IPS DF 6.9 (cell line): ENCODE data around the gene AKT1.
"Not testable (repeated sequence)": the region's sequence is repeated elsewhere in the genome, so short reads cannot be mapped to it uniquely, and the experiment has no call there.

Experiments used
- DNase-seq: peaks from one replicate; pipeline ENCODE4 v3.0.0-alpha.2; 2013; ENCODE audit warnings: low read depth, low spot score
- H3K27ac ChIP-seq: one replicate; pipeline ENCODE4 v1.5.1; 2013; ENCODE audit warnings: low read length, control low read depth
- H3K27me3 ChIP-seq: 2 replicates; pipeline ENCODE4 v1.6.1; 2013; ENCODE audit warnings: mild to moderate bottlenecking, low read length; ENCODE audit not compliant: control insufficient read depth, insufficient read depth
- H3K36me3 ChIP-seq: 2 replicates; pipeline ENCODE4 v1.6.1; 2013; ENCODE audit warnings: low read length; ENCODE audit not compliant: control insufficient read depth, insufficient read depth
- H3K4me1 ChIP-seq: 2 replicates; pipeline ENCODE4 v1.6.1; 2013; ENCODE audit warnings: low read length; ENCODE audit not compliant: control insufficient read depth, insufficient read depth
- H3K4me3 ChIP-seq: 2 replicates; pipeline ENCODE4 v1.5.1; 2013; ENCODE audit warnings: mild to moderate bottlenecking, low read length
- H3K9me3 ChIP-seq: 2 replicates; pipeline ENCODE4 v1.6.1; 2013; ENCODE audit warnings: low read length, inconsistent platforms; ENCODE audit not compliant: control insufficient read depth, insufficient read depth
- WGBS: extraction: QIAGEN DNeasy Blood & Tissue Kit; methylation state at CpG from one replicate; pipeline ENCODE4 v1.1.7; 2013; ENCODE audit warnings: mixed read lengths, missing lambda C conversion rate; ENCODE audit not compliant: insufficient read length, insufficient coverage; 5-methylcytosine and 5-hydroxymethylcytosine counted together

AKT1 gene

DNA sequence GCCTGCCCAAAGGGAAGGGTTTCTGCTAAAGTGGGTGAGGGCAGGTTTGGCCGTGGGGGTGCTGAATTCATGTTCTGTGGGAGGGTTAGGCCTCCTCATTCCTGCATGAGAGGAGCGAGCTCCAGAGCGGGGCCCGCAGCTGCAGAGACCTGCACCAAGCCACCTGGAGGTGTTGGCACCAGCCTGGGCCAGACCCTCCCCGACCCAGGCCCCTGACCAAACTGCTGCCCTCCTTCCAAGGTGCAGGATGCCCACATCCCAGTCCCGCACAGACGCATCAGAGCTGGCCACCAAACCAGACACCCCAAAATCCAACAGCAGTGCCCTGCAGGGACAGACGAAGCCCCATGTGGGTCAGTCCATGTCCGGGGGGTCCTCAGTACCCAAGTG is 61.0 kb downstream of the AKT1 start:
- no peaks in the 10 kb centered on the region for H3K9me3 ChIP-seq
- H3K27ac ChIP-seq: no peak overlapping the region
- WGBS: no CpG with 5 or more reads among the region's 9 CpGs
- no peaks in the 10 kb centered on the region; the same call in 1 of the 2 replicates for H3K4me1 ChIP-seq
- H3K36me3 ChIP-seq: no peaks in the 10 kb centered on the region
- DNase-seq: no peak
- no peak overlapping the region for H3K4me3 ChIP-seq
- no peaks in the 10 kb centered on the region for H3K27me3 ChIP-seq

- Histone ChIP-seq H3K4me1 (no peaks in the 10 kb centered on the region; the same call in 1 of the 2 replicates), H3K27ac (no peak overlapping the region), H3K4me3 (no peak overlapping the region), H3K9me3 (no peaks in the 10 kb centered on the region), H3K36me3 (no peaks in the 10 kb centered on the region), H3K27me3 (no peaks in the 10 kb centered on the region)
- no peak for DNase-seq
- WGBS: no CpG with 5 or more reads among the region's 6 CpGs
Measured at GRCh38 chr14:104734051-104734587, 61.4 kb downstream of the AKT1 start.

- Histone ChIP-seq H3K9me3 (no peaks in the 10 kb centered on the region), H3K4me3 (no peak overlapping the region), H3K4me1 (no peaks in the 10 kb centered on the region; the same call in 1 of the 2 replicates), H3K27me3 (no peaks in the 10 kb centered on the region), H3K27ac (no peak overlapping the region), H3K36me3 (no peaks in the 10 kb centered on the region)
- DNase-seq: no peak
- no CpG with 5 or more reads among the region's 23 CpGs for WGBS
Measured at GRCh38 chr14:104732931-104733681, 62.4 kb downstream of the AKT1 start.

DNA sequence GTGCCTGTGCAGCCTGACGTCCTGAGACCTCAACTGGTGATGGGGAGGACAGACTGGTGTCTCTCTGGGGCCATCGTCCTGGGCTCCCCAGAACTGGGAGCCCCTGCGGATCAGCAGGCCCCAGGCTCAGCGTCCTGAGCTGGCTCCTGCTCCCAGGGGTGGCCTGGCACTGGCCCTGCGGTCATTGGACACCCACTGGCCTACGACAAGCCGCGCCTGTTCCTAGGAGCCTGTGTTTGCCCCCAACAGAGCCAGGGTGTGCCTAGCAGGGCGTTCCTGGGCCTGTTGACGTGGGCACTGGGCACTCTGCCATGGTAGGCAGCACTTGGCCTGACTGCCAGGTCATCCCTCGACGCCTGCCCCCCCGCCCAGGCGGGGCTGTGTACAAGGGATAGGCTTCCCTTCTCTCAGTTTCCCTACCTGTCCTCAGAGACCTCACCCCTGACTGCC is 63.2 kb downstream of the AKT1 start:
- no CpG with 5 or more reads among the region's 14 CpGs for WGBS
- no peak overlapping the region for H3K4me3 ChIP-seq
- H3K27me3 ChIP-seq: no peaks in the 10 kb centered on the region
- no peaks in the 10 kb centered on the region for H3K9me3 ChIP-seq
- no peaks in the 10 kb centered on the region for H3K36me3 ChIP-seq
- H3K27ac ChIP-seq: no peak overlapping the region
- no peak for DNase-seq
- no peaks in the 10 kb centered on the region; the same call in 1 of the 2 replicates for H3K4me1 ChIP-seq

GRCh38 chr14:104731320-104732294 is 63.9 kb downstream of the AKT1 start:
- H3K27ac ChIP-seq: no peak overlapping the region
- no peaks in the 10 kb centered on the region; the same call in 1 of the 2 replicates for H3K4me1 ChIP-seq
- no peaks in the 10 kb centered on the region for H3K9me3 ChIP-seq
- no peaks in the 10 kb centered on the region for H3K36me3 ChIP-seq
- no CpG with 5 or more reads among the region's 18 CpGs for WGBS
- DNase-seq: no peak
- no peak overlapping the region for H3K4me3 ChIP-seq
- H3K27me3 ChIP-seq: no peaks in the 10 kb centered on the region

DNA sequence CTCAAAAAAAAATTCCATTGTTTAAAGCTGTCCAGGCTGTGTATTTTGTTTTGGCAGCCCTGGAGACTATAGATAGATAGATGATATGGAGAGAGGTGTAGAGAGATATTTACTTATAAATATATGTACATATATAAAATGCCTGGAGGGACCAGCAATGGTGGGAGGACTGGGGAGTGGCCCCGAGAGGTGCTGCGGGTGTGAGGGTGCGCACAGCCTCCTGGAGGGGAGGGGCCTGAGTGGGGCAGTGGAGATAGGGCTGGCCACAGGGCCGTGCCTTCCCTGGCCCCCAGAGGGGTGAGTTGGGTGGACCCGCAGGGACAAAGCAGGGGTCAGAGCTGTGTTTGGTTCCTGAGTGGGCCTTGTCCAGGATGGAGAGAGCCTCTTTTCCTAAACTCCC is 65.1 kb downstream of the AKT1 start:
- H3K27me3 ChIP-seq: no peaks in the 10 kb centered on the region
- no peaks in the 10 kb centered on the region for H3K9me3 ChIP-seq
- H3K27ac ChIP-seq: no peak overlapping the region
- H3K4me3 ChIP-seq: no peak overlapping the region
- DNase-seq: no peak
- peaks cover 2% of the 10 kb centered on the region; the same call in 1 of the 2 replicates for H3K4me1 ChIP-seq
- no peaks in the 10 kb centered on the region for H3K36me3 ChIP-seq
- no CpG with 5 or more reads among the region's 5 CpGs for WGBS

DNA sequence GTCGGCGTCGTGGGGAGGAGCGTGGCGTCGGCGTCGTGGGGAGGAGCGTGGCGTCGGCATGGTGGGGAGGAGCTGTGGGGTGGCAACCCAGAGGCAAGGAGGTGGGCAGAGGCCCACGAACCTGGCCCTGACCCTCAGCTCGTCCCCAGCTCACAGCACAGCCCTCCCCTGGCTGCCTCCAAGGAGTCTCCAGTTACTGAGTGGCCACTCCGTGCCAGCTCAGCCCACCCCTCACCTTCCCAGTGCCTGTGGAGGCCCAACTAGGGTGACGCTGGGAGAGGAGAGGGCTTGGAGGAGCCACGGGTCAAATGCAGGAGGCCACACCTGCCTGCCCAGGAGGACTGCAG is 65.7 kb downstream of the AKT1 start:
- H3K27me3 ChIP-seq: no peaks in the 10 kb centered on the region
- no peaks in the 10 kb centered on the region for H3K9me3 ChIP-seq
- no peak overlapping the region for H3K27ac ChIP-seq
- H3K4me1 ChIP-seq: peaks cover 2% of the 10 kb centered on the region
- H3K4me3 ChIP-seq: no peak overlapping the region
- H3K36me3 ChIP-seq: no peaks in the 10 kb centered on the region
- DNase-seq: no peak
- no CpG with 5 or more reads among the region's 16 CpGs for WGBS

DNA sequence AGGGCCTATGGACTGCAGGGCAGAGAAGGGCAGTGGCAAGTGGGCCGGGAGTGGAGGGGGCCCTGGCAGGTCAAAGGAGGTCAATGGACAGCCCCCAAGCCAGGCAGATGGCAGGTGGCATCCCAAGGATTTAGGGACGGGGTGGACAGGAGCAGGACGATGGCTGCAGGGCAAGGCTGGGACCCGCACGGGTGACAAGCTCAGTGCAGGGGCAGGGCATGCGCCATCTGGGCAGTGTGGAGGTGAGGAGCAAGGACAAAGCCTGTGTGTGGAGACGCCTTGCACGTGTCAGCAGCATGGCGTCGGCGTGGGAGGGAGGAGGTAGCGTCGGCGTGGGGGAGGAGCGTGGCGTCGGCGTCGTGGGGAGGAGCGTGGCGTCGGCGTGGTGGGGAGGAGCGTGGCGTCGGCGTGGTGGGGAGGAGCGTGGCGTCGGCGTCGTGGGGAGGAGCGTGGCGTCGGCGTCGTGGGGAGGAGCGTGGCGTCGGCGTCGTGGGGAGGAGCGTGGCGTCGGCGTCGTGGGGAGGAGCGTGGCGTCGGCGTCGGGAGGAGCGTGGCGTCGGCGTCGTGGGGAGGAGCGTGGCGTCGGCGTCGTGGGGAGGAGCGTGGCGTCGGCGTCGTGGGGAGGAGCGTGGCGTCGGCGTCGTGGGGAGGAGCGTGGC is 66.2 kb downstream of the AKT1 start:
- H3K4me3 ChIP-seq, H3K36me3 ChIP-seq, H3K27me3 ChIP-seq, H3K9me3 ChIP-seq, H3K4me1 ChIP-seq, H3K27ac ChIP-seq, DNase-seq: not testable (repeated sequence)
- WGBS: no CpG with 5 or more reads among the region's 73 CpGs

- H3K27ac ChIP-seq: no peak overlapping the region
- peaks cover 4% of the 10 kb centered on the region for H3K4me1 ChIP-seq
- H3K4me3 ChIP-seq: no peak overlapping the region
- no peaks in the 10 kb centered on the region for H3K9me3 ChIP-seq
- H3K36me3 ChIP-seq: no peaks in the 10 kb centered on the region
- H3K27me3 ChIP-seq: no peaks in the 10 kb centered on the region
- no peak for DNase-seq
- no CpG with 5 or more reads among the region's 17 CpGs for WGBS
Measured at GRCh38 chr14:104728631-104729030, 66.9 kb downstream of the AKT1 start.
